22Rv1 (cell line): ENCODE measurements around the gene IGSF6.

Source experiments
- H3K27ac ChIP-seq: fragments of 450-650 bp; 2 replicates; pipeline ENCODE4 v1.5.1; 2017
- ZFX ChIP-seq: fragments of 450-650 bp; IDR thresholded peaks from 2 replicates; pipeline ENCODE4 v1.6.1; 2017; ENCODE audit warnings: antibody characterized with exemption, borderline replicate concordance
- TF ChIP-seq, protein P1 (sequence below): fragments of 450-650 bp; IDR thresholded peaks from 2 replicates; pipeline ENCODE4 v1.5.1; 2017; ENCODE audit warnings: mild to moderate bottlenecking

Gene IGSF6

DNA sequence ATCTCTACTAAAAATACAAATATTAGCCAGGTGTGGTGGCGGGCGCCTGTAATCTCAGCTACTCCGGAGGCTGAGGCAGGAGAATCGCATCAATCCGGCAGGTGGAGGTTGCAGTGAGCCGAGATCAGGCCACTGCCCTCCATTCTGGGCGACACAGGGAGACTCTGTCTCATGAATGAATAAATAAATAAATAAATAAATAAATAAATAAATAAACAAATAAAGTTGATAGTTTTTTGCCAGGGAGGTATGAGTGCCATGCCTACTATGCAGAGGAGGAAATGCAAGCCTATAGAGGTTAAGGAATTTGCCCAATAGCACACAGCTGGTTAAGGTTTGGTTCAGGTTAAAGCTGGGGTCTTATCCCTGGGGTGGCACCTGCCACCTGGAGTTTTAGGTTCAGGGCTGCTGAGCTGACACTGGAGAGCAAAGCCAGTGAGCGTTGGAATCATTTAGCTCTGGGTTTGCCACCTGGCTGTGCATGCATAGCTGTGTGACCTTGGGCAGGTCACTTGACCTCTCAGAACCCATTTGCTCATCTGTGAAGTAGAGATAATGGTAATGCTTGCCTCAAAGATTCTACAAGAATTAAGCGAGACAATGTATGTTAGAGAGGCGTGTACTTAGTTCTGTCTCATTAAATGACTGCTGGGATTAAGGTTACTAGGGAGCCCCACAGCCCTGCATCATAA lies 12.5 kb upstream of the IGSF6 start:
- no peak for TF ChIP-seq ZFX
- TF ChIP-seq, protein P1, sequence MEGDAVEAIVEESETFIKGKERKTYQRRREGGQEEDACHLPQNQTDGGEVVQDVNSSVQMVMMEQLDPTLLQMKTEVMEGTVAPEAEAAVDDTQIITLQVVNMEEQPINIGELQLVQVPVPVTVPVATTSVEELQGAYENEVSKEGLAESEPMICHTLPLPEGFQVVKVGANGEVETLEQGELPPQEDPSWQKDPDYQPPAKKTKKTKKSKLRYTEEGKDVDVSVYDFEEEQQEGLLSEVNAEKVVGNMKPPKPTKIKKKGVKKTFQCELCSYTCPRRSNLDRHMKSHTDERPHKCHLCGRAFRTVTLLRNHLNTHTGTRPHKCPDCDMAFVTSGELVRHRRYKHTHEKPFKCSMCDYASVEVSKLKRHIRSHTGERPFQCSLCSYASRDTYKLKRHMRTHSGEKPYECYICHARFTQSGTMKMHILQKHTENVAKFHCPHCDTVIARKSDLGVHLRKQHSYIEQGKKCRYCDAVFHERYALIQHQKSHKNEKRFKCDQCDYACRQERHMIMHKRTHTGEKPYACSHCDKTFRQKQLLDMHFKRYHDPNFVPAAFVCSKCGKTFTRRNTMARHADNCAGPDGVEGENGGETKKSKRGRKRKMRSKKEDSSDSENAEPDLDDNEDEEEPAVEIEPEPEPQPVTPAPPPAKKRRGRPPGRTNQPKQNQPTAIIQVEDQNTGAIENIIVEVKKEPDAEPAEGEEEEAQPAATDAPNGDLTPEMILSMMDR, result no peak

DNA sequence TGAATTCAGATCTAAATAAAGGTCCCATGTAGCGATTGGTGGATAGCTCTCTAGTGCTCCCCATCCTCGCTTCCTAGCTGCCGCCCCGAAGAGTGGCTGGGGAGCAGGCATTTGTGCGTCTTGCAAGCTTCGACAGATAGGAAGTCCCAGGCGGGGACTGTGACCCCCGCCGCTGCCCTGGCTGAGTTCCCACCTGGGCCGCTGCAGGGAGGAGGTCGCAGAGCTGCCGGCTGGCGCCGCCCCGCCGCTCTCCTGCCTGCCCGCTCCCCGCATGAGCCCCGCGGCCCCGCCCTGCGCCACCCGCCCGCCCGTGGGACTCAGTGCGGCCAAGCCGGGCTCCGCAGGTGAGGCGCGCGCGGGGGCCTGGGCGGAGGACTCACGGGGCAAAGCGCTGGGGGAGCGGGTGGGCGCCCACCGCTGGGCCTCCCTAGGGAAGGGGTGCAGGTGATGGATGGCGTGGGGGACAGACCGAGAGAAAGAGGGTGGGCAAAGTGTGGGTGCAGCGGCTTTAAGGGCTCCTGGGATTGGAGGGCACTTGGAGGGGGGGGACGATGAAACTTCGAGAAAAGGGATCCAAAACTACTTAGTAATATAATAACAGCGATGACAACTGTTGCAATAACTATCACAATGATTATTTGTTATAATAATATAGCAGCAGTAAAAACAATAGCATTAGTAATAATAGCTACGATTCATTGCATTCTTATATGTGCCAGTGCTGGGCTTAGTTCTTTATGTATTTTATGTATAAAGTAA lies 11.7 kb upstream of the IGSF6 start, which contains the start of gene OTOA:
TSS of gene OTOA (plus strand) at position 80 of the 759 bp plus-strand sequence. CDS start 14,547 bp downstream, outside the sequence.
- no peak within 1 kb of the TSS for H3K27ac ChIP-seq
- no peak for TF ChIP-seq ZFX
- TF ChIP-seq, protein P1, result no peak

More for the DNA sequence above, 12.5 kb upstream of the IGSF6 start:
- H3K27ac ChIP-seq, result no peak overlapping the region

DNA sequence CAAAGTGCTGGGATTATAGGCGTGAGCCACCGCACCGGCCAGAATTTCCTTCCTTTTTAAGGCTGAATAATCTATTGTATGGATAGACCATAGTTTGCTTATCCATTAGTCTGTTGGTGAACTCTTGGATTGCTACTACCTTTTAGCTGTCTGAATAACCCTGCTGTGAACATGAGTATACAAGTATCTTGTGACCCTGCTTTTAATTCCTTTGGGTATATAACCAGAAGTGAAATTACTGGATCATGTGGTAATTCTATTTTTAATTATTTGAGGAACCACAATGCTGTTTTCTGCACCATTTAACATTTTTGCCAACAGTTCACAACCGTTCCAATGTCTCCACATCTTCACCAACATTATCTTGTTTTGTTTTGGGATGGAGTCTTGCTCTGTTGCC lies 6.7 kb upstream of the IGSF6 start:
- H3K27ac ChIP-seq, result no peak overlapping the region
- TF ChIP-seq, protein P1, result no peak
- TF ChIP-seq ZFX, result no peak

DNA sequence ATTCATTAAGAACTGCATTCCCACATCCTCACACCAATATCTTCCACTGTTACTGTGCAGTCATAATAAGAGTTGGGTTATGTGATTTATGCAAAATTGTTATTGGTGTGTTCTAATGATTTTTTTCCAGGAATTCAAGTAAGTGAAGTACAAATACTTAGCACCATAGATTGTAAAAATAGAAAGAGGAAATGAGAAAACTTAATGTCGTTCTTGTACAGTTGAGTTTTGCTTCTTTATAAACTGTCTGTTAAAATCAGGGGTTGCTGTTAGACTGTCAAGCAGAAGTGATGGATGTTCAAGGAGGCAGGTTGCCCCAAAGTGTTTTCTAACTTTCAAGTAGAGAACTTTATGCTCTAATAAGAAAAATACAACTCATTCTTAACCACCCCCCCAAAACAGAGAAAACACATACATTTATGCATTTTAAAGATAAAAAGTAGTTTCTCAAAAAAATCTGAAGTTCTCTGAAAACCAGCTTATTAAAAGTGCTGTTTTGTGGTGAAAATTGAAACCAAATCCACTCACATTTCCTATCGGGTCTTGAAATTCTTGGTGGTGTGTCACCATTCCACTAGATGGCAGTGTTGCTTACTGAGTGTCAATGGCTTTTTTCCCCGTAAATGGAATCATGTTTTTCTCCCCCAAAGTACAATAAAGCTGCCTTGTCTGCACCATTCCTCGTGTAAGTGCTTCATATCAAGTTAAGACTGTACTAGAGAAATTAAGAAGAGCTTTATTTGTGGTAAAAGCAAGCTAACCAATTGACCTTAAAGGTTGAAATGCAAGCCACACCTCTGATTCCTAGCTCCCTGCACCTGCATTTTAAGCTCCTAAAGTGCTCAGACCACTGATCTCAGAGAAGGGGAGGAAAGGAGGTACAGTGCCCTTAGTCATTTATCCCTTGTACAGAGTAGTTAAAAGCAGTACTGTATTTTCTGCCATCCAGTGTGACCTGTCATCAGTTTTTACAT lies 4.7 kb upstream of the IGSF6 start:
- no peak for TF ChIP-seq ZFX
- TF ChIP-seq, protein P1, result peak; percentile 87
- H3K27ac ChIP-seq, result no peak overlapping the region

DNA sequence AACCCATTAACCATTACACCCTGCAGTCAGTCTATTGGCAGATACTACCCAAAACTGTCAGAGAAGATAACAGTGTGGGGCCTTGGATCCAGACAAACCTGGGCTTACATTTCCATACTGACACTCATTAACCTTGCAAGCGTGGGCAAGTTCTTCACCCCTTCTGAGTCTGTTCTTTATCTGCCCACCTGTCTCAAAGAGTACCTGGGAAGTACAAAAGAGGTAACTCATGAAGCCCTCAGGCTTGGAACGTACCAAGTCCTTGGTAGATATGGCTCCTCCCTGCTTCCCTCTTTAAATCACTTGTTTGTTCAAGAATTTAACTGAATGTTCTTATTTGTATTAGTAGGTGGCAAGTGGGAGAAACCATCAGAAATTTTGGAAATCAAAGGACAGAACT lies 2.5 kb upstream of the IGSF6 start:
- H3K27ac ChIP-seq, result no peak overlapping the region
- TF ChIP-seq ZFX, result no peak
- TF ChIP-seq, protein P1, result no peak

DNA sequence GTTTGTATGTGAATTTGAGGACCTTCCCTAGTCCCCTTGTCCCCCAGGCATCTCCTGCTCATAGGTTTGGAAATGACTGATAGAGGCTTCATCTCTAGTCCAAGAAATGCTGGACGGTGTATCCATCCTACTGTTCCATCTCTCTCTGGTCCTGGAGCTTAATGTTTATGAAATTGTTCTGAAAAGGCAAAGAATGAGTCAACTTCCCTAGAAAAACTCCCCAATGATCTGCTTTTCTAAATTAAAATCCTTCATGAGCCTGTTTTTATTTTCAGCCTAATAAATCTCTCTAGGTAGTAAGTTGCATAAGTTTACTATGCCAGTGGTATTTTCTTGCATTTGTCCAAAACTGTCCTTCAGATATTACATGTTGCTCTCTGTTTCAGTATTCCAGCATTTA lies 2.1 kb upstream of the IGSF6 start:
- no peak overlapping the region for H3K27ac ChIP-seq
- TF ChIP-seq, protein P1, result no peak
- TF ChIP-seq ZFX, result no peak
